BE2C (cell line): ENCODE data around the gene LAMA5.
A peak's percentile ranks its signal among the peaks of the same experiment; 100 is the strongest.

ENCODE experiments used
- DNase-seq: peaks from one replicate; pipeline ENCODE4 v3.0.0-alpha.2; 2020
- H3K27me3 ChIP-seq: fragments of 250-450 bp; sonication (Bioruptor Pico); 2 replicates; pipeline ENCODE4 v1.5.1; 2020; ENCODE audit warnings: mild to moderate bottlenecking
- H3K36me3 ChIP-seq: fragments of 250-450 bp; sonication (Bioruptor Pico); 2 replicates; pipeline ENCODE4 v1.5.1; 2020; ENCODE audit warnings: mild to moderate bottlenecking
- H3K4me1 ChIP-seq: fragments of 250-450 bp; sonication (Bioruptor Pico); 2 replicates; pipeline ENCODE4 v1.5.1; 2020
- H3K4me3 ChIP-seq: 2 replicates; pipeline ENCODE4 v1.5.1; 2011; ENCODE audit warnings: low read depth, low read length
- H3K9me3 ChIP-seq: fragments of 250-450 bp; sonication (Bioruptor Pico); 2 replicates; pipeline ENCODE4 v1.5.1; 2020
- CTCF ChIP-seq: IDR thresholded peaks from 2 replicates; pipeline ENCODE4 v1.5.1; 2012; ENCODE audit warnings: mild to moderate bottlenecking, low read depth, low read length

The LAMA5 gene

GRCh38 chr20:62276439-62276838 is 90.7 kb downstream of the LAMA5 start:
- H3K9me3 ChIP-seq: no peaks in the 10 kb centered on the region
- H3K36me3 ChIP-seq: peaks cover 16% of the 10 kb centered on the region
- no peak overlapping the region for H3K4me3 ChIP-seq
- H3K27me3 ChIP-seq: no peaks in the 10 kb centered on the region
- DNase-seq: no peak
- TF ChIP-seq CTCF: no peak
- no peaks in the 10 kb centered on the region; the same call in 1 of the 2 replicates for H3K4me1 ChIP-seq

DNA sequence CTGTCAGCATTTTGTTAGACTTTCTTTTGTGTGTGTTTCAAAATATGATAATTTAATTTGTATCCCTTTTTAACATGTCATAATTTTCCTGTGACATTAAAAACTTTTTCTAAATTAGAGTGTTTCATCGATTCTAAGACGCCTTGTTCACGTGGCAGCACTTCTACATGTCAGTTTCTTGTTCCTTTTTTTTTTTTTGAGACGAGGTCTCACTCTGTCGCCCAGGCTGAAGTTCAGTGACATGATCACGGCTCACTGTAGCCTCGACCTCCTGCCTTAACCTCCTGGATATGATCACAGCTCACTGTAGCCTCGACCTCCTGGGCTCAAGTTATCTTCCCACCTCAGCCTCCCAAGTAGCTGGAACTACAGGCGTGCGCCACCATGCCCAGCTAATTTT is 91.9 kb downstream of the LAMA5 start:
- Histone ChIP-seq H3K9me3 (no peaks in the 10 kb centered on the region), H3K4me3 (no peak overlapping the region), H3K36me3 (peaks cover 11% of the 10 kb centered on the region), H3K4me1 (no peaks in the 10 kb centered on the region; the same call in 1 of the 2 replicates), H3K27me3 (no peaks in the 10 kb centered on the region)
- no peak for TF ChIP-seq CTCF
- DNase-seq: no peak

GRCh38 chr20:62274332-62274950 is 92.7 kb downstream of the LAMA5 start:
- peaks cover 5% of the 10 kb centered on the region; the same call in 1 of the 2 replicates for H3K36me3 ChIP-seq
- no peaks in the 10 kb centered on the region; the same call in 1 of the 2 replicates for H3K4me1 ChIP-seq
- peak; percentile 46 for DNase-seq
- no peak overlapping the region for H3K4me3 ChIP-seq
- no peaks in the 10 kb centered on the region for H3K9me3 ChIP-seq
- H3K27me3 ChIP-seq: no peaks in the 10 kb centered on the region
- TF ChIP-seq CTCF: no peak

DNA sequence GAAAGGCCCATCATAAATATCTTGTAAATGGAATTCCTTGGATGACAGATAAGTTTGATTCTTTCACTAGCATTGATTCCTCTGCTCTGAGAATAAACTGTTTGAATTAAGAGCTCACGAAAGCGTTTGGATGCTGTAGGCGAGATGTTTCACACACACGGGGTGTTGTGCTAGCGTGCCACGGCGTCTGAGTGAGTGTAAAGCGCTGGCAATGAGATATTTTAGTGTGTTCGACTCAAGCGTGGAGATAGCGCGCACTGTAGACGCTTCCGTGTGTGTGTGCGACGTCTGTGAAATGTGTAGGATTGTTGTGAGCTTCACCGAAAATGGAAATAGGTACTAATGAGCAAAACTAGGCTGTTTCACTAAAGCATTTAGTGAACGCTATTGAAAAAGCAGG is 93.7 kb downstream of the LAMA5 start:
- no peaks in the 10 kb centered on the region for H3K9me3 ChIP-seq
- H3K4me1 ChIP-seq: no peaks in the 10 kb centered on the region; the same call in 1 of the 2 replicates
- no peaks in the 10 kb centered on the region for H3K36me3 ChIP-seq
- no peak overlapping the region for H3K4me3 ChIP-seq
- no peak for DNase-seq
- H3K27me3 ChIP-seq: no peaks in the 10 kb centered on the region
- no peak for TF ChIP-seq CTCF

- H3K4me3 ChIP-seq: no peak overlapping the region
- no peaks in the 10 kb centered on the region for H3K9me3 ChIP-seq
- TF ChIP-seq CTCF: no peak
- H3K27me3 ChIP-seq: no peaks in the 10 kb centered on the region
- H3K4me1 ChIP-seq: no peaks in the 10 kb centered on the region; the same call in 1 of the 2 replicates
- no peaks in the 10 kb centered on the region for H3K36me3 ChIP-seq
- no peak for DNase-seq
Observed at GRCh38 chr20:62272200-62272599, 94.9 kb downstream of the LAMA5 start.

GRCh38 chr20:62269871-62270270 is 97.2 kb downstream of the LAMA5 start:
- no peaks in the 10 kb centered on the region for H3K27me3 ChIP-seq
- DNase-seq: no peak
- 0 out of 2 replicates have a peak, but pooled peaks cover 5% of the 10 kb centered on the region for H3K36me3 ChIP-seq
- H3K4me1 ChIP-seq: no peaks in the 10 kb centered on the region; the same call in 1 of the 2 replicates
- no peak overlapping the region for H3K4me3 ChIP-seq
- H3K9me3 ChIP-seq: no peaks in the 10 kb centered on the region; the same call in 1 of the 2 replicates
- TF ChIP-seq CTCF: no peak
